GM21360 (cell line): Measurements from ENCODE around the gene KCNA4.
"Not testable (repeated sequence)": the region's sequence is repeated elsewhere in the genome, so short reads cannot be mapped to it uniquely, and the experiment has no call there.

Source experiments
- ATAC-seq: cut with Tn5 transposase; IDR thresholded peaks from one replicate; pipeline ENCODE4 v1.9.1; 2021; ENCODE audit warnings: mild to moderate bottlenecking, moderate library complexity; ENCODE audit not compliant: unreplicated experiment

Gene KCNA4

GRCh38 chr11:30000986-30001750 lies 15.7 kb downstream of the KCNA4 start:
- ATAC-seq, result no peak

DNA sequence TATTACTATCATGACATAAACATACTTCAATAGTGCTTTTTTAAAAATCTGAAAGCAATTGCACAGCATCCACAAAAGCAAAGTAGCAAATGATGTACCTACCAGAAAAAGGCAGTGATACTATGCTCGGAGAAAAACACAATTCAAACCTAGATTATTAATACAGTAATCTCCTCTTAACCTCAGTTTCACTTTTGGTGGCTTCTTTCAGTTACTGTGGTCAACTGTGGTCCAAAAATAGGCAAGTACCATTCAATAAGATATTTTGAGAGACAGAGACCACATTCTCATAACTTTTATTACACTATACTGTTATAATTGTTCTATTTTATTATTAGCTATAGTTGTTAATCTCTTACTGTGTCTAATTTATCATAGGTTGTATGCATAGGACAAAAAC lies 20.8 kb downstream of the KCNA4 start:
- ATAC-seq, result peak; percentile 60

DNA sequence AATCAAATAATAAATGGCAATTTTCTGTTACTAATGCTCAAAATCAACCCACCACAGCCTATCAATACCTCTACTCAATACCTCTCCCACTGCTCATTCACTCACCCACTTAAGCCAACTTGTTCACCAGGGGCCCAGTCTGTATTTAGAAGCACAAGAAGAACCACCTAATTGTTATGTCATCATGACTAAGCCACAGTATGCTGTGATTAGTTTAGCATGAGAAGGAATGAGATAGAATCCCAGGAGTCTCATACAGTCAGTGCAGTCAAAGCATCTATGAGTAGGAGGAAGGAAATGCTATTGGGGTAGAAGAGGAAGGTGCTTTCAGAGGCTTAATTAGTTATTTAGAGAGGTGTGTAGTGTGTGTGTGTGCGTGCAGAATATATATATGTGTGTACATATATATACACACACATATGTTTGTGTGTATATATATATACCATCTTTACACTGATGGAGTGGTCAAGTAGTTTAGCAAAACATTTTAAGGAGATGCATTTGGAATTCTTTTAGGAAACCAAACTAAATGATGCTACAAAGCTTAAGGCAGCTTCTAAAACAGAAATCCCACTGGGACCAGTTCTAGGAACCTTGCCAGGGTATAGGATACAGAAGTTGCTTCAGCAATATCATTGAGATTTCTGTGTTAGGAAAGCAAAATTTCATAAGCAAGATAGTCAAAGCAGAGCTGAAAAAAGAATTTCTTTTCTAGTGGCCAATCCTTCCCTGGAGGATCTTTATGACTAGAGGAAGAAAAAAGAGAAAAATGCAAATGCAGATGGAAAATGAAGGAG lies 27.5 kb downstream of the KCNA4 start:
- ATAC-seq, result no peak

GRCh38 chr11:29985248-29985647 lies 31.6 kb downstream of the KCNA4 start:
- no peak for ATAC-seq

GRCh38 chr11:29984544-29984943 lies 32.3 kb downstream of the KCNA4 start:
- no peak for ATAC-seq

- no peak for ATAC-seq
These were observed 38.3 kb downstream of the KCNA4 start for GRCh38 chr11:29978549-29978948.

DNA sequence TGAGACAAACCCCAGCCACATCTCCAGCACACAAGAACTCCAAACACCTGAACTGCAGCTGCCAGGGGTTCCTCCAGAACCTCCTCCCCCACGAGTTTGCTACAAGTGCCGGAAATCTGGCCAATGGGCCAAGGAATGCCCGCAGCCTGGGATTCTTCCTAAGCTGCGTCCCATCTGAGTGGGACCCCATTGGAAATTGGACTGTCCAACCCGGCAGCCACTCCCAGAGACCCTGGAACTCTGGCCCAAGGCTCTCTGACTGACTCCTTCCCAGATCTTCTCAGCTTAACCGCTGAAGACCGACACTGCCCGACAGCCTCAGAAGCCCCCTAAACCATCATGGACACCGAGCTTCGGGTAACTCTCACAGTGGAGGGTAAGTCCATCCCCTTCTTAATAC lies 41.2 kb downstream of the KCNA4 start:
- ATAC-seq, result not testable (repeated sequence)

GRCh38 chr11:29963796-29964195 lies 53.0 kb downstream of the KCNA4 start:
- ATAC-seq, result no peak

DNA sequence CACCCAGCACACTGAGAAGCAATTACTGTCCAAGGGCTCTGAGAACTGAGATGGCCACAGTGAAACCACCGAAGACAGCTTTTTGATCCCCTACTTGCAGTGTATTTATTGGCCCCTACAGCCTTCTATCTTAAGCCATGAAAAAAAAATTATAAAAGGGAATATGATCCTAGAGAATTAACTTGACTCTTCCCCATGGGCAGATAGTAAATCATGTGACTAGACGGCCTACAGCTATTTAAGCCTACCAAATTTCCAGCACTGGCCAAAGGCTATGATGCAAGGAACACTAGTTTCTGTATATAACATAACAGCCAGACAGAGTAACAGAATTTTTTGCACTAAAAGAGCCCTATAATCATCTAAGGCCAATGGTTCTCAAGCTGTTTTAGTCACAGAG lies 53.8 kb downstream of the KCNA4 start:
- ATAC-seq, result no peak

GRCh38 chr11:29962243-29962642 lies 54.6 kb downstream of the KCNA4 start:
- ATAC-seq, result peak; percentile 88
